ENCODE results near the gene F13B. TPM values are rescaled to one million over a fixed set of nuclear protein-coding genes. Genes with fewer than 3 reads are reported as not detected.

Gene F13B
- total RNA-seq, 1 experiment from 2014 or later: not detected

DNA sequence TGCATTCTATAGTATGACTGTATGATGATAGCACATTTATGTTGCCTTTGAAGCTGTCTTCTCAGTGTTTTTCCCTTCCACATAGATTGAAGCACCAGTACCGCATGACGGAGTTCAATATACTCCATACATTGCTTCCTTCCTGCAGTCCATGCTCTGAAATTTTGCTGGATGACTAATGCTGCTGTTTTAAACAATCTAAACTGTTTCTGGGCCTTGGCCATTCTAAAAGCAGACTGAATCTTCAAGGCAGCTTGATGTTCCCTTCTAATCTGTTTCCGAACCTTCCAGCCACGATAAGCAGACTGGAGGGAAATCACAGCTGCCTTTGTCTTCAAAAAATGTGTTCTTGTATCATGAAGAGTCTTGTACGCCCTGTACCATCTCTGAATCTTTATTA is 36.2 kb upstream of the F13B start:
- H3K4me1 ChIP-seq (ENCODE audit: insufficient read depth, low read length): no peaks in the 10 kb centered on the region
- H3K9me3 ChIP-seq (ENCODE audit: low read length): no peaks in the 10 kb centered on the region
- no peak overlapping the region for H2AFZ ChIP-seq (ENCODE audit: low read length)
- no peaks in the 10 kb centered on the region for H3K79me2 ChIP-seq (ENCODE audit: low read length)
- no peak overlapping the region for H3K4me3 ChIP-seq (ENCODE audit: low read length)
- ChIA-PET CTCF (no interaction called here), POLR2A (ENCODE audit: unreplicated experiment) (no interaction called here)
- H3K9me2 ChIP-seq (replicated peaks; ENCODE audit: low read length): no peaks in the 10 kb centered on the region
- H3K9ac ChIP-seq (ENCODE audit: low read length): no peak overlapping the region
- no peak overlapping the region for H3K4me2 ChIP-seq (ENCODE audit: low read length)
- H3K27me3 ChIP-seq (ENCODE audit: low read length): no peaks in the 10 kb centered on the region
- ATAC-seq (no peak), DNase-seq (no peak)
- H3K27ac ChIP-seq (ENCODE audit: low read length): no peak overlapping the region
- TF ChIP-seq EZH2 (IDR thresholded peaks at IDR 0.05; ENCODE audit: low read length, unreplicated experiment): no peak
- TF ChIP-seq, protein P1, sequence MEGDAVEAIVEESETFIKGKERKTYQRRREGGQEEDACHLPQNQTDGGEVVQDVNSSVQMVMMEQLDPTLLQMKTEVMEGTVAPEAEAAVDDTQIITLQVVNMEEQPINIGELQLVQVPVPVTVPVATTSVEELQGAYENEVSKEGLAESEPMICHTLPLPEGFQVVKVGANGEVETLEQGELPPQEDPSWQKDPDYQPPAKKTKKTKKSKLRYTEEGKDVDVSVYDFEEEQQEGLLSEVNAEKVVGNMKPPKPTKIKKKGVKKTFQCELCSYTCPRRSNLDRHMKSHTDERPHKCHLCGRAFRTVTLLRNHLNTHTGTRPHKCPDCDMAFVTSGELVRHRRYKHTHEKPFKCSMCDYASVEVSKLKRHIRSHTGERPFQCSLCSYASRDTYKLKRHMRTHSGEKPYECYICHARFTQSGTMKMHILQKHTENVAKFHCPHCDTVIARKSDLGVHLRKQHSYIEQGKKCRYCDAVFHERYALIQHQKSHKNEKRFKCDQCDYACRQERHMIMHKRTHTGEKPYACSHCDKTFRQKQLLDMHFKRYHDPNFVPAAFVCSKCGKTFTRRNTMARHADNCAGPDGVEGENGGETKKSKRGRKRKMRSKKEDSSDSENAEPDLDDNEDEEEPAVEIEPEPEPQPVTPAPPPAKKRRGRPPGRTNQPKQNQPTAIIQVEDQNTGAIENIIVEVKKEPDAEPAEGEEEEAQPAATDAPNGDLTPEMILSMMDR (conservative IDR thresholded peaks at IDR 0.05; ENCODE audit: low read depth, low read length): no peak
- TF ChIP-seq EZH2phosphoT487 (IDR thresholded peaks at IDR 0.05; ENCODE audit: borderline replicate concordance, low read length): no peak
- H3K36me3 ChIP-seq (ENCODE audit: low read depth, low read length): peaks cover 29% of the 10 kb centered on the region
- H4K20me1 ChIP-seq (ENCODE audit: low read length): no peaks in the 10 kb centered on the region
- intact Hi-C loops (cut with micrococcal nuclease): no loop called here
- no TSS peak for BruUV-seq (replicated peaks)
- no peaks in the 10 kb centered on the region for H3F3A ChIP-seq (ENCODE audit: low read length, unreplicated experiment)

DNA sequence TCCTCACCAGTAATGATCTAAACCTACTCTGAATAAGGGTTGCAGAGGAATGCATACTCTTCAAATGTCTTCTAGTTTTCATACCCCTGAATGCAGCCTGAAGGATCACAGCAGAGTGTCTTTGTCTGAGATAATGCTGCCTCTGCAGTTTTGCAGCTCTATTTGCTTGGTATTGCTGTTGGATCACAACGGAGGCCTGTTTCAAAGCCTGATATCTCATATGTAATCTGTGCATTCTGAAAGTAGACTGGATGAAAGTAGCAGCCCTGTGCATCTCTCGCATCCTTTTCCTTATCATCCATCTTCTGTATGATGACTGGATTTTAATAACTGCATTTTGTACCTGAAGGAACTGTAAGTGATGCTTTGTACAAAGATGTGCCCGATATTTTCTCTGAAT is 34.9 kb upstream of the F13B start:
- H3F3A ChIP-seq (ENCODE audit: low read length, unreplicated experiment): no peaks in the 10 kb centered on the region
- H3K9ac ChIP-seq (ENCODE audit: low read length): no peak overlapping the region
- no peaks in the 10 kb centered on the region for H3K9me2 ChIP-seq (replicated peaks; ENCODE audit: low read length)
- H3K27me3 ChIP-seq (ENCODE audit: low read length): no peaks in the 10 kb centered on the region
- no peak for ATAC-seq
- ChIA-PET POLR2A (ENCODE audit: unreplicated experiment) (no interaction called here), CTCF (no interaction called here)
- H3K9me3 ChIP-seq (ENCODE audit: low read length): no peaks in the 10 kb centered on the region
- intact Hi-C loops (cut with micrococcal nuclease): no loop called here
- no peak for DNase-seq
- no peak overlapping the region for H3K4me2 ChIP-seq (ENCODE audit: low read length)
- TF ChIP-seq EZH2 (IDR thresholded peaks at IDR 0.05; ENCODE audit: low read length, unreplicated experiment): no peak
- H2AFZ ChIP-seq (ENCODE audit: low read length): no peak overlapping the region
- H3K4me1 ChIP-seq (ENCODE audit: insufficient read depth, low read length): no peaks in the 10 kb centered on the region
- H3K79me2 ChIP-seq (ENCODE audit: low read length): no peaks in the 10 kb centered on the region
- H4K20me1 ChIP-seq (ENCODE audit: low read length): no peaks in the 10 kb centered on the region
- H3K36me3 ChIP-seq (ENCODE audit: low read depth, low read length): peaks cover 20% of the 10 kb centered on the region
- BruUV-seq (replicated peaks): no TSS peak
- no peak overlapping the region for H3K4me3 ChIP-seq (ENCODE audit: low read length)
- no peak overlapping the region for H3K27ac ChIP-seq (ENCODE audit: low read length)

DNA sequence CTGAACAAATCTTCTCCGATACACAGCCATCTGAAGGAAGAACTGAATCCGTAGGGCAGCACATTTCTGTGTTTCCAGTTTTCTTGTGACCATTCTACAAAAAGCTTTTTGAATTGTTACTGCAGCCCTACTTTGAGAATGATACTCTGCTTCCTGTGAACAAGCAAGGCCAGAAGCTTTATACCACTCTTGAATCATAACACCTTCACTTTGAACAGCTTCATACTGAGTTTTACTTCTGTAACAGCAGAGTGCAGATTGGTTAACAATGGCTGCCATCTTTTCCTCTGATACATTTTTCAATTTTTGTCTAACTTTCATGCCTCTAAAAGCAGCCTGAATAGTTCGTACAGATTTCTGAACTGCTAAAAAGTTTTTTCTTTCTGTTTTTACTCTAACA is 33.6 kb upstream of the F13B start:
- no TSS peak for BruUV-seq (replicated peaks)
- Histone ChIP-seq H3K4me2 (ENCODE audit: low read length) (no peak overlapping the region), H3F3A (ENCODE audit: low read length, unreplicated experiment) (no peaks in the 10 kb centered on the region), H3K4me3 (ENCODE audit: low read length) (no peak overlapping the region), H3K79me2 (ENCODE audit: low read length) (no peaks in the 10 kb centered on the region), H3K9ac (ENCODE audit: low read length) (no peak overlapping the region), H3K27ac (ENCODE audit: low read length) (no peak overlapping the region), H3K9me2 (replicated peaks; ENCODE audit: low read length) (no peaks in the 10 kb centered on the region), H3K27me3 (ENCODE audit: low read length) (no peaks in the 10 kb centered on the region), H3K4me1 (ENCODE audit: insufficient read depth, low read length) (no peaks in the 10 kb centered on the region), H2AFZ (ENCODE audit: low read length) (no peak overlapping the region), H4K20me1 (ENCODE audit: low read length) (no peaks in the 10 kb centered on the region), H3K9me3 (ENCODE audit: low read length) (no peaks in the 10 kb centered on the region), H3K36me3 (ENCODE audit: low read depth, low read length) (peaks cover 12% of the 10 kb centered on the region)
- ATAC-seq (no peak), DNase-seq (no peak)
- ChIA-PET CTCF (no interaction called here), POLR2A (ENCODE audit: unreplicated experiment) (no interaction called here)
- intact Hi-C loops (cut with micrococcal nuclease): no loop called here
- TF ChIP-seq, protein P1 (conservative IDR thresholded peaks at IDR 0.05; ENCODE audit: low read depth, low read length): no peak
- TF ChIP-seq EZH2 (IDR thresholded peaks at IDR 0.05; ENCODE audit: low read length, unreplicated experiment): no peak
- TF ChIP-seq EZH2phosphoT487 (IDR thresholded peaks at IDR 0.05; ENCODE audit: borderline replicate concordance, low read length): no peak
